GM19395 (cell line): ENCODE results near the gene NNT.
"Not testable (repeated sequence)": the region's sequence is repeated elsewhere in the genome, so short reads cannot be mapped to it uniquely, and the experiment has no call there.

ENCODE experiments used
- ATAC-seq: cut with Tn5 transposase; IDR thresholded peaks from one replicate; pipeline ENCODE4 v1.9.1; 2021; ENCODE audit warnings: mild to moderate bottlenecking, moderate library complexity; ENCODE audit not compliant: unreplicated experiment

NNT gene

DNA sequence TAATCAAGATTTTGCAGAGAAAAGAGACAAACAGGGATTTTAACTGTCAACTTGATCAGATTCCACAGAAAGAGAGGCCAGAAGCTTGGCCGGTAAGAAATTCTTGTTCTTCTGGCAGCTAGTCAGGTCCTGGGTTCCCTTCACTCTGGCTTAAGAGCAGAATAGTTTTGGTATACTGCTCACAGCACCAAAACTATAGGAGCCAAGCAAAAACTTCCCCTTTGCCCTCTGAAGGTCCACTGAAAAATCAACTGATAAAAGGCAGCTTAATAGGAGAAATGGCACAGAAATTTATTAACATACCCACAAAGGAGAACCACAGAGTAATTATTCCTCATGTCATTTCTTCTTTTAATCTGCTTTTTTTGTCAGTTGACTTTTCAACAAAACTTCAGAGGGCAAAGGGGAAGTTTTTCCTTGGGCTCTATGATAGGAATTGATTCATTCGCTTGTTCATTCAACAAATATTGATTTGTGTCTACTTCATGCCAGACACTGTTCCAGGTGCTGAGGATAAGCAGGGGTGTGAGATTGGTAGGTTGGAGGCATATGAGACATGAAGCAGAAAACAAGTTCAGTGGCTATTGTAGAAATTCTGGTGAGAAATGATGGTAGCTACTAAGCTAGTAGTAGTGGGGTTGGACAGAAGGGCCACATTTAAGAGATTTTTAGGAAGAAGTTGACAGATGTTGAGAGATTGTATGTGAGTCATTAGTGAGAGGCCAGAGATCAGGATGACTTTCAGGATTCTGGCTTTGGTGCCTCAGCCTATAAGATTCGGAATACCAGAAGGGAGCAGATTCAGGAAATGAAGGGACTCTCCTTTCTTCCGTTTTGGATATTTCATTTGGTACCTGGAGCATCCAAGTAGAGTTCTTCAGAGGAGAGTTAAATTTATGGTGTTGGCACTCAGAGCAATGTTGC, 20.6 kb upstream of the NNT start:
- no peak for ATAC-seq

DNA sequence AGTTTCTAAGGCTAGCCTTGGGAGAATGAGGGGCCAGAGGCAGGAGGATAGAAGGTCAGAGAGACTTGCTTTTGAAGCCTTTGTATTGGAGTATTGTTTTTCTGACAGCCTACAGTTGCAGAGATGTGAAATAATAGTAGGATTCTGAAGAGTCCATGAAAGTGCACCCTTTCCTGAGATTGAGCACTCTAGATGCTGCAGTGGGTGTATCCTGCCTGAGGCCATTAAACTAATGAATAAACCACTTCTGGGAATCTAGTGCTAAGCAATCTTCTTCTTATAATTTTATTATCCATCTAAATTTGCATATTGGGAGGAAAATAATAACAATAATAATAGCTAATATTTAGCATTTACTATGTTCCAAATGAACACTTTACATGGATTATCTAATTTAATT, 19.3 kb upstream of the NNT start:
- ATAC-seq: no peak

DNA sequence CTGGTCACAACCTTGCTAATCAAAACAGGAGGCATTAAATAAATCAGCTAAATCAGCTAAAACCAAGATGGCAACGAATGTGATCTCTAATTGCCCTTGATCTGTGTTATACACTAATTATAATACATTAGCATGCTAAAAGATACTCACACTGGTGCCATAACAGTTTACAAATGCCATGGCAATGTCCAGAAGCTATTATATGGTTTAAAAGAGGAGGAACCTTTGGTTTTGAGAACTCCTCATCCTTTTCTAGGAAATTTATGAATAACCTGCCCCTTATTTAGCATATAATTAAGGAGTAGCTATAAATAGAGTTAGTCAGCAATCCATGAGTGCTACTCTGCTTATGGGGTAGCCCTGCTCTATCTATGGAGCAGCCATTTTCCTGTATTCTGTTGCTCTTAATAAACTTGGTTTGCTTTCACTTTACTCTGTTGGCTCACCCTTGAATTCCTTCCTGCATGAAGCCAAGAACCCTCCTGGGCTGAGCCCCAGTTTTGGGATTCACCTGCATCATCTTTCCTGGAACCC, 18.7 kb upstream of the NNT start:
- ATAC-seq: no peak

DNA sequence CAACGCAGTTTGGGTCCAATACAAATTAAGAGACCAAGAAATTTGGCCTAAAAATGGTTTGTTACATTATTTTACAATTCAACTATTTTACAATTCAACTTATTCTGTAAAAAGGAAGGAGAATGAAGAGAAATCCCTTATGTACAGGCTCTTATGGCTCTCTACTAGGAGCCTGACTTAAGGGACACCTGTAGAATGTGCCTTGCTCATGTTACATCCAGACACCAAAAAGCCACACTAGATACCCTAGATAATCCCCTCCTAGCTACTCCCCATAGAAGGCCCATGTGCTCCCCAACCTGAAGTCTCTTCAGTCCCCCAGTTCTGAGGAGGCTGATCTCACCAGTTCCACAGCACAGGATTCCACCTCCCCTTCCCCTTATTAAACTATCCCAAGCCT, 14.1 kb upstream of the NNT start:
- no peak for ATAC-seq

DNA sequence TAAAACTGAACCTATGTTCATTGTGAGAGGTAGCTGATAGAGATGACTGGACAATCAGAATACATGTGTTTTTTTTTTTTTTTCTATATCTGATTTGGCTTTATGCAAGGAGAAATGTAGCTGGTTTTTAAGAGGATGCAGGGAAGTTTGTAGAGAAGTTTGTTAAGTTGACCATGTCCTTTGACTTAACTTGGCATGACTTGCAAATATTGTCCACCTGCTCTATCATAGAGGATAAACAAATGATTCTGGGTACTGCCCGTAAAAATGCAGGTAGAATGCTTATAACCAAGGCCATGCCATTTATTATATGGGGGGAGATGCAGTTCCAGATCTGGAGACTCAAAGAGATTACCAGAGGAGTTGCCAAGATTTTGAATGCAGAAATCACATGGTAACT, 13.7 kb upstream of the NNT start:
- no peak for ATAC-seq

DNA sequence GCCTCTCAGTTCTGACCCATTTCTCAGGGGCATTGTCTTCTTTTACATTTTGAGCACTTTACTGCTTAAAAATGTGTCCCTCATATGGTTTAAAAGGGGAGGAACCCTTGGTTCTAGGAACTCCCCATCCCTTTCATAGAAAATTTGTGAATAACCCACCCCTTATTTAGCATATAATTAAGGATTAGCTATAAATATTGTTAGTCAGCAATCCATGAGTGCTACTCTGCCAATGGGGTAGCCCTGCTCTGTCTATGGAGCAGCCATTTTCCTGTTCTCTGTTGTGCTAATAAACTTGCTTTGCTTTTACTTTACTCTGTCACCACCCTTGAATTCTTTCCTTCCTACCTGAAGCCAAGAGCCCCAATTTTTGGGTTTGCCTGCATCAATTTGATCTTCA, 12.3 kb upstream of the NNT start:
- no peak for ATAC-seq

DNA sequence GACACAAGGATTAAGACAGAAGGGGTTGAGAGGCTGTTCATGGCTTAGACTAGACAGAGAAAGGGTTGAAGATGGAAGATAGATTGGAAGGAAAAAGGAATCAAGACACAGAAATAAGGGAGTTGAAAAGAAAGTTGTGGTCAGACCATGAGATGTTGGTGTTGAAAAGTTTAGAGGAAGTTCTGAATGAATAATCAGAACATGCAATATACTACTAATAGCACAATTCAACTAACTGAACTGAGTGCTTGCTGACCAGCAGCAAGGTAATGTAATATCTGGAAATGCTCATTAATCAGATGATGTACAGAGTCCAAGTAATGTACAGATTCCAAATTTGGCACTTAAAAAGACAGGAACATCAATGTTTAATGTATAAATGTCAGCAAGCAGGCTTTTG, 10.6 kb upstream of the NNT start:
- ATAC-seq: no peak

DNA sequence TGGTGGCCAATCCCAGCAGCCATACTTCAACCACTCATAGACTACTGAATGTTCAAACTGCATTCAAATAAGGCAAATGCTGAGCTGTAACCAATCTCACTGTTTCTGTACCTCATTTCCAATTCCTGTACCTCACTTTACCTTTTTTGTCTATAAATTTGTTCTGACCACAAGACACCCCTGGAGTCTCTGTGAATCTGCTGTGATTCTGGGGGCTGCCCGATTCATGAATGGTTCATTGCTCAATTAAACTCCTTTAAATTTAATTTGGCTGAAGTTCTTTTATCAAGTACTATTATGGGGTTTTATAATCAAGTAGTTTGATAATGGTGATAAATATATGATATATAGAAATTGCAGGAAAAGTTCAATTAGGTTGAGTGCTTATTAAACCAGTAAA, 4.1 kb upstream of the NNT start:
- not testable (repeated sequence) for ATAC-seq

DNA sequence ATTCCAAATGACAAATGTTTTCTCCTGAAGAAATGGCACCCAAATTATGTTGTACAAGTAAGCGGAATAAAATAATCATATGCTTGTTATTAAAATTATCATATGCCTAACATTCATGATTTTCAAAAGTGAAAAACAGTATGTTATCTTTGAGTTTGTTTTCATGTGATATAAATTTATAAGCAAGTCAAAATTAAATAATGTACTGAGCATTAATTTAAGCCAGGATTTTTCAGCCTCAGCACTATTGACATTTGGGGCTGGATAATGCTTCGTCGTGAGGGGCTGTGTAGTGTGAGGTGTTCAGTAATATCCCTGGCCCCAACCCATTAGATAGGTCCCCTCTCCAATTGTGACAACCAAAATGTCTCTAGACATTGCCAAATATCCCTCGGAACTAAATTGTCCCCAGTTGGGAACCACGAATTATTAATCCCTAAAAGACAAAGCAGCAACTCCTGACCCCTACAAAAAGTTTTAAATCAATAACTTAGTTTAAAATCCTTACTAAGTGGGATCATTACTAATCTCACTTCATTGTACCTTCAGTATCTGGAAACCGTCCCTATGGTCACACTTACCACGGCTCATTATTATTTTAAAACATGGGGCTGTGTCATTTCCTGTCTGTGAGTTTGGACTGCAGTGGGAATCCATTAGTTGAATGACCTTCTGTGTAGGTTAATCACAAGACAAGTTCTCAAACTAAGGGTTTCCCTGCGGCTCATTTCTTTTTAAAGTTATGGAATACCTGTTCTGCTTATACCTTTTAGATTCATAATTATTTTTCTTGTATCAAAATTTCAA, 1.3 kb upstream of the NNT start:
- peak; percentile 42 for ATAC-seq

DNA sequence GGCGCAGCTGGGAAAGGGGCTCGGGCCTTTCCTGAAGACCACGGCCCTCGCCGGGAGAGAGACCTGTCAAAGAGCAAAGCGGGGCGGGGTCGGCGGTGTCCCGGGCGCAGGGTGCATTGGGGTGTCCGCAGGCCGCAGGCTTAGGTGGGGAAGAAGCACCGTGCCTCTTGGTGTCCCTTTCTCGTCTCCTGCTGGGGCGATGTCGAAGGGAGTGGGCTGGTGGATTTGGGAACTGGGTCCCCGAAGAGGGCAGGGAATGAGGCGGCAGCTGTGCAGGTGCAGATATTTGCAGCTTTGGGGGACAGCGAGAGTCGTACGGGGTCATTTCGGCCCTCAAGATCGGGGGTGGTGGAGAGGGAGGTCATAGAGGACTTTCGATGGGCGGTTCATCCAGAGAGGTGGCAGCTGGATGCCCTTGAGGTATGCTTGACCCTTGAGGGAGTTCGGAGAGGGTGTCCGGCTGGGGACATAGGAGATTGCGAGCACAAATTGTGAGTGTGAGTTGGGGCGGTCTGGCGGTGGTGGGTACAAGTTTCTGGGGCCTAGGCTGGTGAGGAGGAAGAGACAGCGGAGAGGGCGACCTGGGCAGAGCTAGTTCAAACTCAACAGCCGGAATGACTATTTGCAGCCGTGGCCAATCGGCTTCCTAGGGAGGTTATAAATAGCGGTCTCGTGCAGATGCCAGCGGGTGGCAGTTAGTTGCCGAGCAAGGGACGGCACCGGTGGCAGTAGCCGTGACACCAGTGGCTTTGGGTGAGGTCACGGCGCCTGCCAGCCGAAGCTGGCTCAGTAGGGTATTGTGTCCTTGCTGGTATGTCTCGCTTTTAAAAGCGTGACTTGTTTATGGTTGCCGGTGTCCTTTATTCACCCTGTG, 601 bp downstream of the NNT start:
- peak; percentile 48 for ATAC-seq

DNA sequence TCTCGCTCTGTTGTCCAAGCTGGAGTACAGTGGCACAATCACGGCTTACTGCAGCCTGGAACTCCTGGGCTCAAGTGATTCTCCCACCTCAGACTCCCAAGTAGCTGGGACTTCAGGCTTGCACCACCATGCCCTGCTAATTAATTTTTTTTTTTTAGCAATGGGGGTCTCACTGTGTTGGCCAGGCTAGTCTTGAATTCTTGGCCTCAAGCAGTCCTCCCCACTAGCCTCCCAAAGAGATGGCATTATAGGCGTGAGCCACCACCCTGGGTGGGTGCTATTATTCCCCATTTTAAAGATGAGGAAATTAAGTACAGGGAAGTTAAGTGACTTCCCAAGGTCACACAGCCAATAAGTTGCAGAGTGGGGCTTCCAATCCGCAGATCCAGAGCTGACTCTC, 1.7 kb downstream of the NNT start:
- ATAC-seq: no peak

DNA sequence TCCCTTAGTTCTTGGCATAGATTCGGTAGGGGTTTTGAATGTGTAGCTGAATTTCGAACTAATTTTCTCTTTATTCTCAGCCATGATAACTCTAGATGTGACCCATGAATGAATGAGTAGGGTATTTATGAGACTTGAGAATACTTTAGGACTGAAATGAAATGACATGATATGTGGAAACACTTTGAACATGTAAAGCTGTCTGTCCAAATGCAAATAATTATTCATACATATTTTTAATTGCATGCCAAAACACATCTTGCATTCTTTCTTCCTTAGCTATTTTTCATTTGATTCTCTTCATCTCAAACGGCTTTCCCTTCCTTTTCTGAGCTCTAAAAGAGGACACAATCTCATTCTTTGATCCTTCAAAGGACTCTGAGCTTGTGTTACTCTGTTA, 3.4 kb downstream of the NNT start:
- ATAC-seq: no peak

DNA sequence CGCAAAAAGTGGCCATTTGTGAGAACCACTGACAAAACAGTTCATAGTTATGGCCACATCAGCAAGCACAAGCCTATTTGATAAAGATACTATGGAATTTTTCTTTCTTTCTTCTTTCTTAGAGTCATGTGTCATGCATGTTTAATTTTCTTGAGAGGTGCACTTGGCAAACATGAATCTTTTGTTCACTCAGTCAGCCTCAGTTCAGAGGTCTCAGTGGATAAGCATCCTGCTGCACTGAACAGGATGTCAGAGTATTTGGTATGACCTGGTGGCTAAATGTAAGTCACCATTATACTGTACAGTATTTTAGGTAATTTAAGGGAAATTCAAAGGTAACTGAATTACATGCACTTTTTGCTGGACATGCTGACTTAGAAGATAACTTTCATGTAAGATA, 5.4 kb downstream of the NNT start:
- ATAC-seq: no peak

DNA sequence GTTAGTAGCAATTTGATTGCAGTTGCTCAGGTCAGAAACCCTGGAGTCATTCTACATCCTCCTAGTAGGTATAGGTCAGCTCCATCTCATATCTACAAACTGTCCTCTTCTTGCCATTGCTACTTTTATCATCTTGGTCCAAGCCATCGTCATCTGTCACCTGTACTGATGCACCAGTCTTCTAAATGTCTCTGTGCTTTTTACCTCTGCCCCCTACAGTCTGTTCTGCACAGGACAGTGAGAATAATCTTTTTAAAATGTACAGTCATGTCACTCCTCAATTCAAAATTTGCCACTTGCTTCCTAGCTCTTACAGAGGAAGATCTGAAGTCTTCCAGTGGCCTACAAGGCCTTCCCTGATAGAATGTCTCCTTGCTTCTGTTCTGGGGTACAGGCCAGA, 6.8 kb downstream of the NNT start:
- ATAC-seq: peak; percentile 80

DNA sequence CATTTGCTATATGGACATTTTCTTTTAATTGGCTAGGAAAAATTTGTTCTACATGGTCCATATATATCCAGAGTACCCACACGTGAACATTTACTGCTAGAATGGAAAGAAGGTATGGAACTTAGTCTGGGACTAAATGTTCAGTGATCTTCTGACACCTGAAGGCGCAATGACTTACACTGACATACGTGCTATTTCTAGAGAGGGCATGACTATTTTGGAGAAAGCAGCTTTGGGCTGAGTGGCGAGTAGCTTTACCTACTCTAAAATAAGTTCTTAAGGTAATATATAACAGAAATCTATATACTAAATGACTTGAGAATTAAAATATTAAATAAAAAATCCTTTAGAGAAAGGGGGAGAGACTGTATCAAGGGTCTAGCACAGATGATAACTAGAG, 10.4 kb downstream of the NNT start:
- no peak for ATAC-seq

DNA sequence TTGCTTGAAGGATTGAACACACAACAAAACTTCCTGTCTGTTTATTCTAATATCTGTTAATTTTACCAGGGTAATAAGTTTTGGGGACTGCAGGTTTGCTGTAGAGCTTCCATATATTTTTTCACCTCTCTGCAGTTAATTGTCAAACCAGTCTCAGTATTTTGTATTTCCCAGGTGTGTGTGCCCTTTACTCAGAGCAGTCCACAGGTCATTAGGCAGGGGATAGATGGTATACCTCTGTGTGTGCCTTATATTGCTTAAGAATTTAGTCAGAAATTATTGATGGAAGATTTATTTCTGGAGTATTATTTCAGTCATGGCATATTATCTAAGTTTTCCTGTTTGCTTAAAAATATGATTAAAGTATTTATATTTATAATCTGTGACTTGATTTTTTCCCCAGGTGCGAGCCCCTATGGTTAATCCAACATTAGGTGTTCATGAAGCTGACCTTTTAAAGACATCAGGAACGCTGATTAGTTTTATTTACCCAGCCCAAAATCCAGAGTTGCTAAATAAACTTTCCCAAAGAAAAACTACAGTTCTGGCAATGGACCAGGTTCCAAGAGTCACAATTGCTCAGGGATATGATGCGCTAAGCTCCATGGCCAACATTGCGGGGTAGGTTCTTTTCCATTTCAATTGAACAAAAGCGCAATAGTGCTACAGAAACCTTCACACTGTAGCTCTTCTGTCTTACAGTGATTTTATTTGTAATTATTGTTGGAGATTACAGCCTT, 12.6 kb downstream of the NNT start:
- no peak for ATAC-seq

DNA sequence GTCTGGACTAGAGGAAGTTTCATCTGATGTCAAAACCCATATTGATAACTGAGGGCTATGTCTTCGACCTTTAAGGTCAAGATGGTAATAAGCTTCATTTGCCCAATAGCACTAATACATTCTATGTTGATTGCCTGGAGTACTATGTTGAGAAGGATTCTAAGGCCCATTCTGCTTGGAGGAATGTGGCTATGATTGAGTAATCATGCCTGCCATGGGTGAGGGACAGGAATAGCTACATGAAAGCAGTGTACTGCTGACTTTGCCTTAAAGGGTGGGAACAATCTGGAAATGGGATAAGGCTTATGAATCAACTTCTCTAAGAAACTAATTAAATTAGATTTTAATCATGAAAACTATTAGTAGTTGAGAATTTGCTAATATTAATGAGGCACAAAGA, 13.6 kb downstream of the NNT start:
- ATAC-seq: no peak

DNA sequence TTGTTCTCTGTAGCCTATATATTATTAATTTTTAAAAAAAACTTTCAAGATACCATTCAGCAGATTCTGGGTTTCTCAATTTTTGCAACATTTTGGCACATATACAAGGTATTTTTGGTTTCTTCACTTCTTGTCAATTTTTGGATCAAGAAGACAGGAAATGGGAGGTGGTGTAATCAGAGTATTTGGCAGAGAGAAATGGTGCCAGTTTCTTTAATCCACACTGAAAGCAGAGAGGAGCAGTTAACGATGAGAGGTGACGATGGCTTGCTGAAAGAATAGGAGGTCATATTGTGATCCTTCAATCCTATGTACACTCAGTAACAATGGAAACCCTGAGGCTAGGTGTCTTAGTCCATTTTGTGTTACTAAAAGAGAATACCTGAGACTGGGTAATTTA, 16.4 kb downstream of the NNT start:
- ATAC-seq: no peak

DNA sequence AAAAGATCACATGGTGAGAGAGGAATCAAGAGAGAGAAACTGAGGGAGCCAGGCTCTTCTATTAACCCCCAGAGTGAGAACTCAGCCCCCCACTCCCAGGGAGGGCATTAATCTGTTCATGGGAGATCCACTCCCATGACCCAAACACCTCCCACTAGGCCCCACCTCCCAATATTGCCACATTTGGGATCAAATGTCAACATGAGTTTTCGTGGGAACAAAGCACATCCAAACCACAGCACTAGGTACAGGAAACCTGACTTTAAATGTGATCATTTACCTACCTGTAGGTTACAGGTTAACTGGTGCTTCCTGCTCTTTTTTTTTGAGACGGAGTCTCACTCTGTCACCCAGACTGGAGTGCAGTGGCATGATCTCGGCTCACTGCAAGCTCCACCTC, 16.9 kb downstream of the NNT start:
- ATAC-seq: no peak

DNA sequence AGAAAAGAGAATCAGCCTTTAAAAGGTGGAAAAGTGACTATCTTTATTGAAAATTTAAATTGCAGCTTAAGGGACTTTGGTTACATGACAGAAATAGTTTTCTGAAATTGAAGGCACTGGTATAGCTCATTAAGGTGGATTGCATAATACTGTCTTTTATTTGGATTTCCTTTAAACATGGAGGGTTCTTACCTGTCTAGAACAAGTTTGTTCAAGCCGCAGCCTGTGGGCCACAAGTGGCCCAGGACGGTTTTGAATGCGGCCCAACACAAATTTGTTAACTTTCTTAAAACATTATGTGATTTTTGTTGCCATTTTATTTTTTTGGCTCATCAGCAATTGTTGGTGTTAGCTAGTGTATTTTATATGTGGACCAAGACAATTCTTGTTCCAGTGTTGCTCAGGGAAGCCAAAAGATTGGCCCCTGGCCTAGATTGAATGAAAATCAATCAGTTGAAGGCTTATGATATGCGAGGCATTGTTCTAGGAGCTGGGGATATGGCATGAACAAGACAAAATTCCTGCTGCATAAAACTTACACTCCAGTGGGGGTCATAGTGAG, 18.0 kb downstream of the NNT start:
- no peak for ATAC-seq
